Effector CD8-positive, alpha-beta T cell (primary cell): ENCODE results near the gene OR6C74.

Experiments
- DNase-seq: peaks from one replicate; lab custom pipeline; 2025; lab: John Stamatoyannopoulos, UW
- total RNA-seq, 4 experiments: gene quantifications; one replicate each; lab custom pipeline; 2026; lab: John Stamatoyannopoulos, UW

The OR6C74 gene
- total RNA-seq = 0 to 0.12 (median 0) reads per million in 4 experiments

- DNase-seq = no peak
These were observed at the start of gene OR6C74 for GRCh38 chr12:55244309-55244708. Gene OR6C74 (plus strand): TSS chr12:55244609. CDS start chr12:55247288, 2,679 bp downstream.

DNA sequence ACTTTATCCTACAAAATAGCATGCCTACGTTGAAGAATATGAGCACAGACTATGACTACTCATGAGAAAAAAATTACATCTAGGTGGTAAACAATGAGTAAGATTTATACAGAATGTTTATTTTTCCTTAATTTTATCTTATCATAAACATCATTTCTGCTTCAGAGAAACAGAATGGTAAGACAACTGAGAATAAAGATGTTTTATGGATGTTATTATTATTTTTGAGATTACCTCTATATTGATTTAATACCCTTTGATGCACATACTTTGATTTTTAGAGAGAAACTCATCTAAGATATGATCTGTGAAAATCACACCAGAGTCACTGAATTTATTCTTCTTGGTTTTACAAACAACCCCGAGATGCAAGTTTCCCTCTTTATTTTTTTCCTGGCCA is 23.7 kb upstream of the OR6C74 start, which contains the start of gene OR10A7:
Gene OR10A7, plus strand, starts transcription at position 301 of the 400 bp plus-strand sequence. Its CDS starts 0 bp downstream, at position 301.
- DNase-seq = no peak

DNA sequence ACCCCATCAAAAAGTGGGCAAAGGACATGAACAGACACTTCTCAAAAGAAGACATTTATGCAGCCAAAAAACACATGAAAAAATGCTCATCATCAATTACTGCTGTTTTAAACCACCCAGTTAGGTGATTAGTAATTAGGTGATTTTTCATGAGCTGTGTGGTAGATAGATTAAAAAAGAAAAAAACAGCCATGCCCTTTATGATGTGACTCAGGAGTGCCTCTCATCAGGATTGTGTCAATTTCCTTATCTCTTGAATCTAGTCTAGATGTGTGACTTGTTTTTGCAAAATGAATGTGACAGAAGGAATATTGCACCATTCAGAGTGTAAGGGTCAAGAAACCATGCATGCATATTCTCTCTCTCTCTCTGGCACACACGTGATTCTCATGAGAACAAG is 17.9 kb upstream of the OR6C74 start:
- no peak for DNase-seq

- DNase-seq = no peak
These were observed 16.8 kb upstream of the OR6C74 start for GRCh38 chr12:55227643-55228042.

- DNase-seq = no peak
These were observed 1.8 kb downstream of the OR6C74 start for GRCh38 chr12:55246159-55246558.

- DNase-seq = no peak
These were observed 6.5 kb downstream of the OR6C74 start for GRCh38 chr12:55250944-55251343.

DNA sequence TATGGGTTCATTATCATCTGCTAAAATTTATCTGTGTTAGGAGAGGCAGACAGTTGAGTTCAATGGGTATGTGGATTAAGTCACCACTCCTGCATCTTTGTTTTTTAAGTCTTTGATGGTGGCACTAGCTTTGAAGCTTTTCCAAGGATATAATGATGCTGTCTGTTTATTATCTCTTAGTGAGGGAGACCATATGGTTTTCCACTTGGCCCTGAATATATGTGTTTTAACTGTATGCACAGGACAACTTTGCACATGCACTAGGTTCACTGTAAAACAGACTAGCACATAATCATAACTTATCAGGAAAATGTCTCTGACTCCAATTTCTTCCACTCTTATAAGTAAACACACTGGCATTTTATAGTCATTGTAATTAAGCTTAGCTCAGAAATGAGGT is 8.9 kb downstream of the OR6C74 start:
- DNase-seq = no peak

- no peak for DNase-seq
These were observed 12.4 kb downstream of the OR6C74 start for GRCh38 chr12:55256831-55257230.

- DNase-seq = no peak
These were observed 13.9 kb downstream of the OR6C74 start for GRCh38 chr12:55258303-55258702.

DNA sequence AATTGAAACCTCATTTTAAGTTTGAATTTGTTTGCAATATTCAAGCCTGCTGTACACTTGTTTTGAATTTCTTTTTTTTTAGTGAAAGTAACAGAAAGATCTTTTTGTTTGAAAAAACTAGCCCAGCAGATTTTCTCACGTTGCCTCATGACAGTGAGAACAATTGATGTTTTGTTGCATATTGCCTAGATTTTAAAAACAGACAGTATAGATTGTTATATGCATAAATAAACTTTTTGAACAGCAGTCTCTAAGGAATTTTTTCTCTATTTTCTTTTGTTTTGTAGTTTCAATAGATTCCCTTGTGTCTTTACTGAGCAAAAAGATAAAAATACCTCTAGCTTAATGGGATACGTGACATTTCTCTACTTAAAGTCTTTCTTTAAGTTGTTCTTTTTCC is 36.6 kb downstream of the OR6C74 start:
- DNase-seq = no peak

DNA sequence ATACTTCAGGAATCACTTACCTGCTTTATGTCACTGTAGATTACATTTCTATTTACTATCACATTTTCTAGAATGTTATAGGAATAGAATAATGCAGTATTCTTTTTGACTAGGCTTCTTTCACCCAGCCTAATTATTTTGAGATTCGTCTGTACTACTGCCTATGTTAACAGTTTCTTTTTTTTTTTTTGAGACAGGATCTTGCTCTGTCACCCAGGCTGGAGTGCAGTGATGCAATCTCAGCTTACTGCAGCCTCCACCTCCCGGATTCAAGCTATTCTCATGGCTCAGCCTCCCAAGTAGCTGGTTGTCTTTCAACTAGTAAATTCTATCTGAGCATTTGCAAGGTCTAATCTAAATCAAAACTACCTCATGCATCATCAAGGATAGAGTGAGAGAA is 45.6 kb downstream of the OR6C74 start:
- no peak for DNase-seq
